HepG2 (cell line): ENCODE results near the gene TPPP2. TPM values are rescaled to one million over a fixed set of nuclear protein-coding genes. Genes with fewer than 3 reads are reported as not detected.

ENCODE experiments used
- CBX1 ChIP-seq: IDR thresholded peaks from one replicate; pipeline ENCODE4 v1.6.1; 2016; ENCODE audit warnings: antibody characterized with exemption, low read depth
- CHD4 ChIP-seq: fragments of 200-600 bp; sonication (generic); IDR thresholded peaks from 2 replicates; pipeline ENCODE4 v1.7.0; 2017; ENCODE audit warnings: mild to moderate bottlenecking, low read length, borderline replicate concordance
- FOXP1 ChIP-seq, 2 experiments: fragments of 450-650 bp in 1 of 2; IDR thresholded peaks; 2 replicates each; pipeline ENCODE4 v1.6.1; 2017 to 2018; ENCODE audit warnings: antibody characterized with exemption in 1 of 2
- HMG20B ChIP-seq: conservative IDR thresholded peaks from 2 replicates; pipeline ENCODE4 v1.6.1; 2016; ENCODE audit warnings: missing genetic modification reagents, missing compliant biosample characterization
- KLF13 ChIP-seq: sonication (generic); formaldehyde crosslinking; IDR thresholded peaks from 2 replicates; pipeline ENCODE4 v1.4.0; 2020; ENCODE audit warnings: mild to moderate bottlenecking, missing genetic modification reagents
- MEF2D ChIP-seq: sonication (generic); formaldehyde crosslinking; IDR thresholded peaks from 2 replicates; pipeline ENCODE4 v1.5.1; 2020; ENCODE audit warnings: mild to moderate bottlenecking, missing genetic modification reagents
- NR2C2 ChIP-seq: sonication (generic); formaldehyde crosslinking; IDR thresholded peaks from 2 replicates; pipeline ENCODE4 v1.4.0; 2020; ENCODE audit warnings: missing genetic modification reagents, mild to moderate bottlenecking, moderate library complexity, borderline replicate concordance
- RBFOX2 ChIP-seq: fragments of 200-400 bp; formaldehyde crosslinking; IDR thresholded peaks from 2 replicates; pipeline ENCODE4 v1.6.1; 2017; ENCODE audit warnings: low read depth, mild to moderate bottlenecking, low read length
- REST ChIP-seq, 2 experiments: IDR thresholded peaks; 2 replicates each; pipeline ENCODE4 v1.6.1; 2011 to 2012; ENCODE audit warnings: low read length in 2 of 2, borderline replicate concordance in 1 of 2, low read depth in 1 of 2, mild to moderate bottlenecking in 1 of 2, moderate library complexity in 1 of 2
- RFX1 ChIP-seq: fragments of 450-650 bp; IDR thresholded peaks from 2 replicates; pipeline ENCODE4 v1.6.1; 2017
- RXRB ChIP-seq: IDR thresholded peaks from 2 replicates; pipeline ENCODE4 v1.6.1; 2016; ENCODE audit warnings: borderline replicate concordance, missing genetic modification reagents, missing compliant biosample characterization
- SKI ChIP-seq: fragments of 450-650 bp; IDR thresholded peaks from one replicate; pipeline ENCODE4 v1.6.1; 2018; ENCODE audit warnings: mild to moderate bottlenecking; ENCODE audit not compliant: partially characterized antibody
- SPEN ChIP-seq: sonication (generic); formaldehyde crosslinking; IDR thresholded peaks from 2 replicates; pipeline ENCODE4 v1.5.1; 2020; ENCODE audit warnings: low read depth, mild to moderate bottlenecking, missing genetic modification reagents
- ZNF230 ChIP-seq: sonication (generic); formaldehyde crosslinking; IDR thresholded peaks from 2 replicates; pipeline ENCODE4 v1.4.0; 2020; ENCODE audit warnings: mild to moderate bottlenecking, missing genetic modification reagents
- ZNF567 ChIP-seq: sonication (generic); formaldehyde crosslinking; IDR thresholded peaks from 2 replicates; pipeline ENCODE4 v1.8.1; 2023; ENCODE audit warnings: mild to moderate bottlenecking, missing genetic modification reagents, borderline replicate concordance
- ZNF569 ChIP-seq: sonication (generic); formaldehyde crosslinking; IDR thresholded peaks from 2 replicates; pipeline ENCODE4 v1.5.0; 2020; ENCODE audit warnings: mild to moderate bottlenecking, missing genetic modification reagents, moderate library complexity, borderline replicate concordance
- ZNF576 ChIP-seq: sonication (generic); formaldehyde crosslinking; IDR thresholded peaks from 2 replicates; pipeline ENCODE4 v1.4.0; 2020; ENCODE audit warnings: mild to moderate bottlenecking, missing genetic modification reagents
- ZNF615 ChIP-seq: sonication (generic); formaldehyde crosslinking; IDR thresholded peaks from 2 replicates; pipeline ENCODE4 v1.5.0; 2020; ENCODE audit warnings: mild to moderate bottlenecking, missing genetic modification reagents, borderline replicate concordance
- ZNF660 ChIP-seq: sonication (generic); formaldehyde crosslinking; IDR thresholded peaks from 2 replicates; pipeline ENCODE4 v1.5.1; 2020; ENCODE audit warnings: mild to moderate bottlenecking, low read depth, missing genetic modification reagents, borderline replicate concordance
- ZNF749 ChIP-seq: sonication (generic); formaldehyde crosslinking; IDR thresholded peaks from 2 replicates; pipeline ENCODE4 v1.8.0; 2022; ENCODE audit warnings: mild to moderate bottlenecking, missing genetic modification reagents, moderate library complexity, borderline replicate concordance
- polyA plus RNA-seq, 8 experiments: library from polyadenylated mRNA; depleted of rRNA in 3 of 8; stranded (reverse) in 7 of 8; unstranded in 1 of 8; fragments of >200 nt; fragmentation: Illumina TruSeq in 4 of 8; extraction: Trizol in 4 of 8; gene quantifications; 2 replicates each; pipeline versions ENCODE4 v1.2.1 to v1.2.3, GENCODE V29; 2011 to 2016; ENCODE audit warnings: low read depth in 4 of 8, missing spikeins in 1 of 8, mixed read lengths in 1 of 8; ENCODE audit not compliant: insufficient read depth in 1 of 8
- total RNA-seq, 5 experiments: library from RNA; depleted of rRNA; stranded (reverse); fragments of >200 nt; fragmentation: Illumina TruSeq; extraction: Trizol; gene quantifications; 2 replicates each; pipeline ENCODE4 v1.2.3, GENCODE V29; 2016; ENCODE audit warnings: low read depth in 1 of 5
- TF ChIP-seq, protein P1 (sequence below): sonication (generic); formaldehyde crosslinking; IDR thresholded peaks from 2 replicates; pipeline ENCODE4 v1.5.1; 2020; ENCODE audit warnings: mild to moderate bottlenecking, missing genetic modification reagents, borderline replicate concordance

The TPPP2 gene
- total and polyA plus RNA-seq, 2 of the 13 experiments (the other 11 are each of a cell fraction or from before 2014, with no cell fraction given): 0.58 to 4.2 TPM

DNA sequence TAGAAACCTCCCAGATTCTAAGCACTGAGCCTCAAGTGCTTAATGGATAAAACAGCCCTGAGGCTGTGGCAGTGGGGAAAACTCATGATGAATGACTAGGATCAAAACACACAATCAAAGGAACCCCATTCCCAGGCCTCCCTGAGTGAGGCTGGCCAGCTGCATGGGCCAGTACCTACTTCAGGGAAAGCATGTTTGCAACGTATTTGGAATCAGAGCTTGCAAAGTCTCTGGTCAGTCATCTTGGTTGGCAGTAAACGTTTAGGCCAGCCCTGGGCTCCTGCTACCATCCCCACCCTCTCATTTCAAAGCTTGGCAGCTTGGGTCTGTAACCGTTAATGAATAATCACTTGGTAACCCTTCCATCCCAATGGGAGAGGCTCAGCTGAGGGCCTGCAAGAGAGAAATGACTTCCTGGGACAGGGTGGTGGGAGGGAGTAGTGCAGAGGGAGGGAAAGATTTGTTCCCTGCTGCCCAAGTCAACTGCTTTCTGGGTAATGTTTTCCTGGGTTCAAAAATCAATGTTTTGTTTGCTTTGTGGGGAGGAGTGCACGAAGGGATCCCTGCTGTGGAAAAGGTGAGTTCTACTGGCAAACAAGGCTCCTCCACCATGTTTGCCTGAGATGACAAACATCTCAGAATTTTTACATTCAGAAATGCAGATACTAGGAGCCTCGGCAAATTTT is 25.6 kb downstream of the TPPP2 start (continued):
- TF ChIP-seq SPEN (CRISPR knock-in tag) (peak; percentile 66; the same call in 1 of the 2 replicates), ZNF749 (CRISPR knock-in tag) (no peak), CBX1 (no peak), CHD4 (no peak), REST (IDR thresholded peaks at IDR 0.05; ENCODE audit: borderline replicate concordance in 1 of 2, low read depth in 1 of 2, low read length in 2 of 2) (peak in 1 of 2 experiments; percentile 68; a peak in 1 of 4 replicates), ZNF576 (CRISPR knock-in tag) (no peak), FOXP1 (IDR thresholded peaks at IDR 0.05) (no peak), FOXP1 (CRISPR knock-in tag; IDR thresholded peaks at IDR 0.05) (peak; percentile 89), ZNF615 (no peak), HMG20B (CRISPR knock-in tag) (peak; percentile 96), RBFOX2 (peak; percentile 63), MEF2D (peak; percentile 89), RXRB (CRISPR knock-in tag) (peak; percentile 86), ZNF230 (0 out of 2 replicates have a peak, but pooled peaks have one; percentile 40), NR2C2 (peak; percentile 55), ZNF569 (no peak; the same call in 1 of the 2 replicates), ZNF660 (no peak), SKI (no peak), RFX1 (no peak), KLF13 (CRISPR knock-in tag) (no peak), ZNF567 (CRISPR knock-in tag) (no peak)
- TF ChIP-seq, protein P1, sequence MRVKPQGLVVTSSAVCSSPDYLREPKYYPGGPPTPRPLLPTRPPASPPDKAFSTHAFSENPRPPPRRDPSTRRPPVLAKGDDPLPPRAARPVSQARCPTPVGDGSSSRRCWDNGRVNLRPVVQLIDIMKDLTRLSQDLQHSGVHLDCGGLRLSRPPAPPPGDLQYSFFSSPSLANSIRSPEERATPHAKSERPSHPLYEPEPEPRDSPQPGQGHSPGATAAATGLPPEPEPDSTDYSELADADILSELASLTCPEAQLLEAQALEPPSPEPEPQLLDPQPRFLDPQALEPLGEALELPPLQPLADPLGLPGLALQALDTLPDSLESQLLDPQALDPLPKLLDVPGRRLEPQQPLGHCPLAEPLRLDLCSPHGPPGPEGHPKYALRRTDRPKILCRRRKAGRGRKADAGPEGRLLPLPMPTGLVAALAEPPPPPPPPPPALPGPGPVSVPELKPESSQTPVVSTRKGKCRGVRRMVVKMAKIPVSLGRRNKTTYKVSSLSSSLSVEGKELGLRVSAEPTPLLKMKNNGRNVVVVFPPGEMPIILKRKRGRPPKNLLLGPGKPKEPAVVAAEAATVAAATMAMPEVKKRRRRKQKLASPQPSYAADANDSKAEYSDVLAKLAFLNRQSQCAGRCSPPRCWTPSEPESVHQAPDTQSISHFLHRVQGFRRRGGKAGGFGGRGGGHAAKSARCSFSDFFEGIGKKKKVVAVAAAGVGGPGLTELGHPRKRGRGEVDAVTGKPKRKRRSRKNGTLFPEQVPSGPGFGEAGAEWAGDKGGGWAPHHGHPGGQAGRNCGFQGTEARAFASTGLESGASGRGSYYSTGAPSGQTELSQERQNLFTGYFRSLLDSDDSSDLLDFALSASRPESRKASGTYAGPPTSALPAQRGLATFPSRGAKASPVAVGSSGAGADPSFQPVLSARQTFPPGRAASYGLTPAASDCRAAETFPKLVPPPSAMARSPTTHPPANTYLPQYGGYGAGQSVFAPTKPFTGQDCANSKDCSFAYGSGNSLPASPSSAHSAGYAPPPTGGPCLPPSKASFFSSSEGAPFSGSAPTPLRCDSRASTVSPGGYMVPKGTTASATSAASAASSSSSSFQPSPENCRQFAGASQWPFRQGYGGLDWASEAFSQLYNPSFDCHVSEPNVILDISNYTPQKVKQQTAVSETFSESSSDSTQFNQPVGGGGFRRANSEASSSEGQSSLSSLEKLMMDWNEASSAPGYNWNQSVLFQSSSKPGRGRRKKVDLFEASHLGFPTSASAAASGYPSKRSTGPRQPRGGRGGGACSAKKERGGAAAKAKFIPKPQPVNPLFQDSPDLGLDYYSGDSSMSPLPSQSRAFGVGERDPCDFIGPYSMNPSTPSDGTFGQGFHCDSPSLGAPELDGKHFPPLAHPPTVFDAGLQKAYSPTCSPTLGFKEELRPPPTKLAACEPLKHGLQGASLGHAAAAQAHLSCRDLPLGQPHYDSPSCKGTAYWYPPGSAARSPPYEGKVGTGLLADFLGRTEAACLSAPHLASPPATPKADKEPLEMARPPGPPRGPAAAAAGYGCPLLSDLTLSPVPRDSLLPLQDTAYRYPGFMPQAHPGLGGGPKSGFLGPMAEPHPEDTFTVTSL (CRISPR knock-in tag): peak; percentile 86
